WTC11 (cell line): Measurements from ENCODE around the gene CGA.

Experiments
- CDX4 ChIP-seq: fragments of 250-450 bp; sonication (Bioruptor Pico); IDR thresholded peaks from 2 replicates; pipeline ENCODE4 v1.9.0; 2021; ENCODE audit warnings: moderate library complexity, mild to moderate bottlenecking, inconsistent platforms, borderline replicate concordance
- CREB1 ChIP-seq: sonication (generic); formaldehyde crosslinking; IDR thresholded peaks from 2 replicates; pipeline ENCODE4 v1.8.0; 2023; ENCODE audit warnings: mild to moderate bottlenecking, missing genetic modification reagents
- CTCF ChIP-seq: fragments of 200-600 bp; IDR thresholded peaks from 2 replicates; pipeline ENCODE4 v1.8.0; 2022; ENCODE audit warnings: antibody characterized with exemption
- JUN ChIP-seq: sonication (generic); formaldehyde crosslinking; IDR thresholded peaks from 2 replicates; pipeline ENCODE4 v1.8.0; 2023; ENCODE audit warnings: mild to moderate bottlenecking, missing genetic modification reagents
- MXD4 ChIP-seq: fragments of 250-450 bp; sonication (Bioruptor Pico); IDR thresholded peaks from 2 replicates; pipeline ENCODE4 v1.8.0; 2021; ENCODE audit warnings: mild to moderate bottlenecking, moderate library complexity, borderline replicate concordance
- OVOL2 ChIP-seq: fragments of 250-450 bp; sonication (Bioruptor Pico); IDR thresholded peaks from 2 replicates; pipeline ENCODE4 v1.9.0; 2021; ENCODE audit warnings: mild to moderate bottlenecking, borderline replicate concordance
- PRDM15 ChIP-seq: sonication (generic); formaldehyde crosslinking; IDR thresholded peaks from 2 replicates; pipeline ENCODE4 v1.8.0; 2022; ENCODE audit warnings: missing genetic modification reagents
- SP1 ChIP-seq: sonication (generic); formaldehyde crosslinking; conservative IDR thresholded peaks from 2 replicates; pipeline ENCODE4 v1.8.1; 2022; ENCODE audit warnings: missing genetic modification reagents
- TP53 ChIP-seq: sonication (generic); formaldehyde crosslinking; IDR thresholded peaks from 2 replicates; pipeline ENCODE4 v1.8.1; 2023; ENCODE audit warnings: mild to moderate bottlenecking, missing genetic modification reagents
- ZNF138 ChIP-seq: sonication (generic); formaldehyde crosslinking; conservative IDR thresholded peaks from 2 replicates; pipeline ENCODE4 v1.8.1; 2022; ENCODE audit warnings: mild to moderate bottlenecking, moderate library complexity, missing genetic modification reagents
- ZNF219 ChIP-seq: sonication (generic); formaldehyde crosslinking; IDR thresholded peaks from 2 replicates; pipeline ENCODE4 v1.8.0; 2023; ENCODE audit warnings: missing genetic modification reagents, mild to moderate bottlenecking, borderline replicate concordance
- ZNF512 ChIP-seq: sonication (generic); formaldehyde crosslinking; IDR thresholded peaks from 2 replicates; pipeline ENCODE4 v1.8.1; 2022; ENCODE audit warnings: missing genetic modification reagents, borderline replicate concordance

GRCh38 chr6:87093651-87094050 is 1.3 kb downstream of the CGA start:
- no peak for TF ChIP-seq ZNF138 (CRISPR knock-in tag)
- TF ChIP-seq CREB1 (CRISPR knock-in tag) = no peak
- TF ChIP-seq CTCF = no peak
- no peak for TF ChIP-seq SP1
- TF ChIP-seq ZNF512 (CRISPR knock-in tag) = no peak
- no peak for TF ChIP-seq CDX4 (CRISPR knock-in tag)
- no peak for TF ChIP-seq OVOL2 (CRISPR knock-in tag)
- TF ChIP-seq ZNF219 (CRISPR knock-in tag) = no peak
- TF ChIP-seq JUN (CRISPR knock-in tag) = no peak
- TF ChIP-seq TP53 (CRISPR knock-in tag) = no peak
- no peak for TF ChIP-seq PRDM15
- TF ChIP-seq MXD4 (CRISPR knock-in tag) = no peak
